ENCODE measurements around the gene COL27A1. TPM values are rescaled to one million over a fixed set of nuclear protein-coding genes. Genes with fewer than 3 reads are reported as not detected.

COL27A1 gene
- total RNA-seq, 2 experiments from 2014 or later = not detected

GRCh38 chr9:114108016-114108833, 47.1 kb upstream of the COL27A1 start:
- H3K4me1 ChIP-seq (ENCODE audit: insufficient read depth, low read length, poor library complexity, severe bottlenecking) = no peaks in the 10 kb centered on the region
- peak; percentile 51 for DNase-seq (ENCODE audit: low spot score)
- no peak overlapping the region for H3K4me3 ChIP-seq (ENCODE audit: low read depth, low read length, poor library complexity, severe bottlenecking)
- H3K27ac ChIP-seq (ENCODE audit: low read depth, low read length, poor library complexity, severe bottlenecking) = no peak overlapping the region
- H3K9me3 ChIP-seq (ENCODE audit: low read length) = no peaks in the 10 kb centered on the region
- no peaks in the 10 kb centered on the region for H3K9me2 ChIP-seq (ENCODE audit: insufficient read depth, low read length)
- TF ChIP-seq EZH2phosphoT487 (IDR thresholded peaks at IDR 0.05; ENCODE audit: borderline replicate concordance, low read depth, low read length) (no peak), CTCF (conservative IDR thresholded peaks at IDR 0.05; ENCODE audit: low read length) (peak; percentile 83)
- CTCF ChIA-PET (ENCODE audit: unreplicated experiment) = interaction anchor here (1.1 kb wide), 1 partner anchor 183 kb away, joined by 5 read pairs; no protein-coding TSS in a partner anchor
- intact Hi-C loops (cut with micrococcal nuclease; ENCODE audit: unreplicated experiment) = loop anchor here (1.0 to 10.0 kb wide), 3 partner anchors 47 to 183 kb away; partner anchors contain the start of gene COL27A1
- POLR2A ChIA-PET = no interaction called here
- no peak overlapping the region for H3K4me2 ChIP-seq (ENCODE audit: low read length)
- BruUV-seq (replicated peaks) = no TSS peak
- no peaks in the 10 kb centered on the region for H3K36me3 ChIP-seq (ENCODE audit: insufficient read depth, low read length)
- H4K20me1 ChIP-seq (ENCODE audit: insufficient read depth, low read length) = no peaks in the 10 kb centered on the region
- H3K79me2 ChIP-seq (ENCODE audit: insufficient read depth, low read depth, low read length) = no peaks in the 10 kb centered on the region
- no peak overlapping the region for H2AFZ ChIP-seq (ENCODE audit: low read length)

- BruUV-seq (replicated peaks) = no TSS peak
- POLR2A ChIA-PET = interaction anchor here (0.6 to 1.0 kb wide), 2 partner anchors 152 to 305 kb away, joined by 5 to 6 read pairs; no protein-coding TSS in a partner anchor
- Histone ChIP-seq H3K36me3 (ENCODE audit: insufficient read depth, low read length) (no peaks in the 10 kb centered on the region), H3K4me1 (ENCODE audit: insufficient read depth, low read length, poor library complexity, severe bottlenecking) (no peaks in the 10 kb centered on the region), H3K79me2 (ENCODE audit: insufficient read depth, low read depth, low read length) (no peaks in the 10 kb centered on the region), H3K4me2 (ENCODE audit: low read length) (no peak overlapping the region), H3K4me3 (ENCODE audit: low read depth, low read length, poor library complexity, severe bottlenecking) (no peak overlapping the region), H3K9me2 (ENCODE audit: insufficient read depth, low read length) (no peaks in the 10 kb centered on the region), H2AFZ (ENCODE audit: low read length) (no peak overlapping the region), H3K27ac (ENCODE audit: low read depth, low read length, poor library complexity, severe bottlenecking) (no peak overlapping the region), H4K20me1 (ENCODE audit: insufficient read depth, low read length) (no peaks in the 10 kb centered on the region), H3K9me3 (ENCODE audit: low read length) (no peaks in the 10 kb centered on the region)
- TF ChIP-seq CTCF (conservative IDR thresholded peaks at IDR 0.05; ENCODE audit: low read length) = no peak
- no peak for TF ChIP-seq EZH2phosphoT487 (IDR thresholded peaks at IDR 0.05; ENCODE audit: borderline replicate concordance, low read depth, low read length)
- intact Hi-C loops (cut with micrococcal nuclease; ENCODE audit: unreplicated experiment) = loop anchor here (2.0 to 10.0 kb wide), 2 partner anchors 46 to 162 kb away; partner anchors contain the start of gene COL27A1
- CTCF ChIA-PET (ENCODE audit: unreplicated experiment) = interaction anchor here (1.1 kb wide), 1 partner anchor 182 kb away, joined by 5 read pairs; no protein-coding TSS in a partner anchor
- DNase-seq (ENCODE audit: low spot score) = no peak
Observed at GRCh38 chr9:114109124-114109523, 46.2 kb upstream of the COL27A1 start.

- no TSS peak for BruUV-seq (replicated peaks)
- Histone ChIP-seq H3K4me3 (ENCODE audit: low read depth, low read length, poor library complexity, severe bottlenecking) (no peak overlapping the region), H3K79me2 (ENCODE audit: insufficient read depth, low read depth, low read length) (no peaks in the 10 kb centered on the region), H3K9me2 (ENCODE audit: insufficient read depth, low read length) (no peaks in the 10 kb centered on the region), H3K27ac (ENCODE audit: low read depth, low read length, poor library complexity, severe bottlenecking) (no peak overlapping the region), H3K36me3 (ENCODE audit: insufficient read depth, low read length) (no peaks in the 10 kb centered on the region), H2AFZ (ENCODE audit: low read length) (no peak overlapping the region), H3K4me2 (ENCODE audit: low read length) (no peak overlapping the region), H3K9me3 (ENCODE audit: low read length) (no peaks in the 10 kb centered on the region), H4K20me1 (ENCODE audit: insufficient read depth, low read length) (no peaks in the 10 kb centered on the region), H3K4me1 (ENCODE audit: insufficient read depth, low read length, poor library complexity, severe bottlenecking) (no peaks in the 10 kb centered on the region)
- no peak for TF ChIP-seq EZH2phosphoT487 (IDR thresholded peaks at IDR 0.05; ENCODE audit: borderline replicate concordance, low read depth, low read length)
- TF ChIP-seq CTCF (conservative IDR thresholded peaks at IDR 0.05; ENCODE audit: low read length) = no peak
- intact Hi-C loops (cut with micrococcal nuclease; ENCODE audit: unreplicated experiment) = no loop called here
- DNase-seq (ENCODE audit: low spot score) = no peak
- POLR2A ChIA-PET = interaction anchor here (0.7 kb wide), 1 partner anchor 38 kb away, joined by 3 read pairs; no protein-coding TSS in a partner anchor
- CTCF ChIA-PET (ENCODE audit: unreplicated experiment) = no interaction called here
Observed at GRCh38 chr9:114110180-114110579, 45.2 kb upstream of the COL27A1 start.
